Activated CD4-positive, alpha-beta T cell treated with anti-CD3 and anti-CD28 coated beads, Interleukin-10, Interleukin-2, amounts not matched to agents 100 ng/mL and 50 ng/mL, durations not matched to agents 16 hours and 8 hours (primary cell): ENCODE data around the gene RSRC1.
"Not testable (repeated sequence)": the region's sequence is repeated elsewhere in the genome, so short reads cannot be mapped to it uniquely, and the experiment has no call there.

Experiments used
- DNase-seq: peaks from one replicate; pipeline ENCODE4 v3.0.0-alpha.2; 2020

RSRC1 gene

GRCh38 chr3:158408518-158408897 lies 298.6 kb downstream of the RSRC1 start:
- DNase-seq, result not testable (repeated sequence)

- DNase-seq, result no peak
Observed at GRCh38 chr3:158418035-158418434, 308.1 kb downstream of the RSRC1 start.

DNA sequence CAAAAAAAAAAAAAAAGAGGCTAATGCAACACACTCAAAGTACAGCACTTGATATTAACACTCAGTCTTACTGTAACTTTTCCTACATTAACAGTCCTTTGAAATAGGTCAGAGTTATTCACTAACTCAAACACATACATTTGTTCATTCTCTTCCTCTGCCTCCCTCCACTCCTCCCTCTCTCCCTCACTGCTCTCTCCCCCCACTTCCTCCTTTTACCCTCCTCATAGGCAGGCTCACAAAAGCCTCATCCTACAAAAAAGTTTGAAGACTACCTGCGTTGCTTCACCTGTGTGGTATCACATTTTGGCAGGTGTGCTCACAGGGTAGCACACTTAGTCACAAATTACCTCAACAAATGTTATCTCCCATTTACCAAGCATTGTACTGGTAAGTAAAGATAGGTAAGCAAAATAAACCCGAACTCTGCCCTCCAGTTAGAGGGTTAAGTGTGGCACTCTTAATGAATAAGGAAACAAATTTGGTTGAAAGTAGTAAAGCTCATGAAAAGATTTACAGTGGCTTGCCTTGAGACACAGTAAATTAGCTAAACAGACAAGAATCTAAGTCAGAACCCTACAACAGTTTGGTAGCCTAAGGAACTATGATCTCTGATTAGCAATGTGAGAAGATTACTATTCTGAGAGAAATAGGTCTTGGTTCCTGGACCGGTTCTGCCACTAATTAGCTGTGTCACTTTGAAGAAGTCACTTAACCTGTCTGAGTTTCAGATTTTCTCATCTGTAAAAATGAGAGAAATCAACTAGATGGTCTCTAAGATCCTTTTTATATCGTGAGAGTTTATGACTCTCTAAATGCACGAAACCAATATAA lies 310.1 kb downstream of the RSRC1 start:
- peak; percentile 5 for DNase-seq

GRCh38 chr3:158420654-158421396 lies 310.9 kb downstream of the RSRC1 start:
- peak; percentile 56 for DNase-seq

DNA sequence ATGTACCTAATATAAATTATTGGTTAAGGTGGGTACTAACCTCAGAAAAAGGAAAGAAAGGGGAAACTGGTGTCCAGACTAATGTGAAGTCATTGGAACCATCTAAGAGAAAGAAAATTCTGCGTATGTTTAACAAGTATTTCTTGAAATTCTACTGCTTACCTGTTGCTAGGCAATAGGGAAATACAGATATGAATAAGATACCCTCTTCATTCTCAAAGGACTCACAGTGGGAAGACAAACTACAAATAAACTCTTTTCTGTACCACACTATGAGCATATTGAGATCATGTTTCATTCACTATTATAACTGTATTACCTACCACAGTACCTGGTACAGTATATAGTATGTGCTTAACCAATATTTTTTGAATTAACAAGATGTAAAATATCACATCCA lies 320.6 kb downstream of the RSRC1 start:
- DNase-seq, result no peak

GRCh38 chr3:158430968-158431367 lies 321.1 kb downstream of the RSRC1 start:
- DNase-seq, result no peak

- DNase-seq, result no peak
Observed at GRCh38 chr3:158431829-158432228, 321.9 kb downstream of the RSRC1 start.

GRCh38 chr3:158434412-158435038 lies 324.6 kb downstream of the RSRC1 start:
- DNase-seq, result peak; percentile 46

- peak; percentile 85 for DNase-seq
Observed at GRCh38 chr3:158443632-158444031, 333.7 kb downstream of the RSRC1 start.

- DNase-seq, result no peak
Observed at GRCh38 chr3:158447408-158447807, 337.5 kb downstream of the RSRC1 start.

DNA sequence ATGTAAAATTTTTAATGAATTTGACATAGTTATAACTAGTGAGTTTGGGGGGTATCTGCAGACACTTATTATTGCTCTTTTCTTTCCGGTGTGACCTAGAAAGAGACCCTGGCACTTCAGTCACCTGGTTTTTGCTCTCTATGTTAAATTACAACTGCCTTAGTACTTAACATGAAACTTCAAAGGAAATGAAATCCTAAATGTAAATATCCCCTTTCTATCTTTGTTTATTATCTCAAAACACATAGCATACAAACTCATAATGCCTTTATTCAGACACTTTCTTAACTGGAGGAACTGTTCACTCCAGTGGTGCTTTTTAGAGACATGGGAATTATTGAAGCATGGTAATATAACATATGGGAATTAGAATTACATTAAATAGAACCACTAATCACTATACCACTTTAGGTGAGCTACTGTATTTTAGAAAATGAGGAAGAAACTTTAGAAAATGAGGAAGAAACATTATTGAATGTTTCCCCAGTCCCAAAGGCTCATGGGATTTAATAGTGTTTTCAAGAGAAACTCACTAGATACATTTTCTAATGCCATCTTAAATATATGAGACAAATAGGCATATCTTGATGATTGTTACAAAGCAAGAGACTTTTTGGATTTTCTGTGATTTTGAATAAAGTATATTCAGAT lies 341.6 kb downstream of the RSRC1 start:
- DNase-seq, result no peak

DNA sequence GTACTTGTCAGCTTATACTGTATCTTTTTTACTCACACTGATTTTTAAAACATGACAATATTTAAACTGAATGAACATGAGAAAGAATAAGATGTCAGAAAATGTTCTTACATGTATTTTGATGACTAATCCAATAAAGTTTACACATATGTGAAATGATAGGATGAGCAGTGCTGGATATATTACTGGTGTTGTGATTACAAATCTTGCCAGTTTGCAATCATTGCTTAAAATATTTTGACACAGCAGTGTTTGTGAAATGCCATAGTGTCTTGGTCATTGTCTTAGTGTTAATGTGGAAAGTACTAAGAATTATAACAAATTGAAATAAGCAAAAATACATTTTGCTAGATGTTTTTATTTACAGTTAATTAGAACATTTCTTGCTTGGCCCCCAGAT lies 342.4 kb downstream of the RSRC1 start:
- DNase-seq, result no peak

DNA sequence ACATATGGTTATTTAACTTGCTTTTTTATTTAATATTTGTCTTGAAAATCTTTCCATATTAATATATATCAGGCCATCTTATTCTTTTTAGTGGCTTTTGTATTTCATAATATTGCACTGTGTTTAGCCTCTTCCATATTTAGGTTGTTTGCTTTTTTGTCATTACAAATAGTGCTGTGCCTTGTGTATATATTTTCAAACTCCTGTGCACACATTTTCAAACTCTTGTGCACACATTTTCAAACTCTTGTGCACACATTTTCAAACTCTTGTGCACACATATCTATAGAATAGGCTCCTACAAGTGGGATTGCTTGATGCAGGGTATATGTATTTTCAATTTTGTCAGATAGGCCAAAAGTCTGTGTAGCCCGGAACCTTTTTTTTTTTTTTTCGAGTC lies 343.1 kb downstream of the RSRC1 start:
- no peak for DNase-seq

DNA sequence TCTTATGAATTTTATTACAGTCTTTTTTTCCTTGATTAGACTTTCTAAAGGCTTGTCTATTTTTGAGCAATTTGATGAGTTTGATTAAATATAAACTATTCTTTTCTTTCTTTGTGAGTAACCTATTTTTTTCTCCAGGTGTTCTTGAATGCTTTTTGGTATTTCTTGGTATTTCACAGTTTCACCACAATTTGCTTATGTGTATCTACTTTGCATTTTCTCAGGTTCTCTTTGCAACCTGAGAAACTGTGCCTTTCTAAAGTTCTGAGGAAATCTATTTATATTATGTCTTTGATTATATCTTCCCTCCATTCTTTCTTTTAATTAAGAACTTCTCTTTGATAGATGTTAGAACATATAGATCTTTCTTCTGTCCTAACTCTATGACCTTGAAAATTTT lies 344.0 kb downstream of the RSRC1 start:
- no peak for DNase-seq

GRCh38 chr3:158455406-158455805 lies 345.5 kb downstream of the RSRC1 start:
- no peak for DNase-seq

GRCh38 chr3:158456114-158456513 lies 346.2 kb downstream of the RSRC1 start:
- DNase-seq, result no peak

- DNase-seq, result no peak
Observed at GRCh38 chr3:158458464-158458863, 348.6 kb downstream of the RSRC1 start.

- DNase-seq, result no peak
Observed at GRCh38 chr3:158460926-158461325, 351.0 kb downstream of the RSRC1 start.

GRCh38 chr3:158463556-158463955 lies 353.7 kb downstream of the RSRC1 start:
- no peak for DNase-seq

DNA sequence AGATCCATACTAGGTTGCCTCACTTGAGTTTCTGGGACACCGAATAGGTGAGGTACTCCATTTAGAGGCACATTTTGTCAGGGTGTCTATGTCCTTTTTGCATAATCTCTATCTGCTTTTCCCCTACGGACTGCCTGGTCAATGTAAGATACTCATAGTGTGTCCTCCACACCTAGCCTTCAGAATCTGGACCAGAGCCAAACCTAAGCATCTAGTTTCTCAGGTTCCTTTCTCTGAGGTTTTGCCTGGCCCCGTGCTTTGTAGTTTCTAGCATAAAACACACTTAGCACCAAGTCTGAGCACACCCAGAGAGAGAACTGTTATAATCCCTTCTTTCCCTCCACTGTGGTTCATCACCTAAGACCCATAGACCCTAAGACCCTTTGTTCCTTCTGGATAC lies 355.2 kb downstream of the RSRC1 start:
- no peak for DNase-seq

DNA sequence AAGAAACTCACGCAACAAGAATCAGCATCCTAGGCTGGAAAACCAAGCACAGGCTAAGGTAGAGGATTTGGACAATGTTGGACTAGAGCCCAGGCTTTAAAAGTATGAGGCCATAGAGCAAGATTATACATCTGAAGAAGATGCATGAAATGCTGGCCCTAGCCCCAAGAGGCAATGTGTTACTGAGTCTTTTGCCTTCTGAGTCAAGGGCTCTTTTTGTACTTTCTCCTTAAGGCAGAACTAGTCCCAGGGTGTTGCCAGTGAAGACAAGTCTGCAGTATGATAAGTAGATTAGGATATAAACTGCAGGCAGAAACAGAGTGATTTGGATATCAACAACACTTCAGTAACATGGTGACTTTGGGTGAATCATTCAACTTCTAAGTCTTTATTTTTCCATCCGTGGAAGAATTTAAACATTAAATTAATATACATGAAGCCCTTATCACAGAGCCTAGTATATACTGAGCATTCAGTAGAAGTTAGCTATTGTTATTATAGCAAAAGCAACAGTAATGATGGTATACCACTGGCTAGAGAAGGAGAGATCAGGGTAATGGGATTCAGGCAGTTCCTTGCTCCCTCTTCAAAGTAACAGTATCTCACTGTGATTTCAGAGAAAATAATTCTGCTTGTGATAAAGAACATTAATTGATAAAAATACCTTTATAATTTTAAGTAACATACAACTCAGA lies 361.2 kb downstream of the RSRC1 start:
- DNase-seq, result no peak

DNA sequence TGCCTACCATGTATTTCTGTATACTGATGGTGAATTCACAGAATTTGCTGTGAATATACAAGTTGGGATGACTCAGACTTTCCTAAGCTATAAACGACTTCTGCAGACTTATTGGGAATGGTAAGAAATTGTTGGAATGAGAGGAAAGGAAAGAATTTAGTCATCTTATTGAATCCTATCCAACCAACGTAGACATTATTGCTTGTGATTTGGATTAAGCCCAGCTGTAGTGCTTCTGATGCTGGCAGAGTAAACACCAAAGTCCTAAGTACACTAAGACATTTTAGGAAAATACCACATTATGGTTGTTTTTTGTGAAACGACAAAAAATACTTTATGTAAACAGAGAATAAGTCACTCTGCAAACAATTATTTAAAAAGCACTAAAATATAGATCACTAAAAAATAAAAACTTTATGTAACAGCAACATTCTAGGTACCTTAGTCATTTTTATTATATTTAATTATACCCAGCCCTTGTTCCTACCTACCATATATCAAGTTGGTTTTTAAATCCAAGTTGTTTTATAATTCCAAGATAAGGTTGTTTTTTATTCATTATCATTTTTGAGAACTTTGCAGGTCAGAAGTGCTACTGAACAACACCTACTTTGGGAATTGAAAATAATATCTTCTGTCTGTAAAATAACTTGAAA lies 361.9 kb downstream of the RSRC1 start:
- no peak for DNase-seq
